H7 (cell line): ENCODE results near the gene TENM4. TPM values are rescaled to one million over a fixed set of nuclear protein-coding genes. Genes with fewer than 3 reads are reported as not detected.

Experiments used
- DNase-seq: peaks from one replicate; pipeline ENCODE4 v3.0.0; 2012
- H3K27me3 ChIP-seq: 2 replicates; pipeline ENCODE4 v1.6.0; 2011; ENCODE audit warnings: mild to moderate bottlenecking, low read length; ENCODE audit not compliant: control insufficient read depth, insufficient read depth
- H3K36me3 ChIP-seq: replicated peaks from 2 replicates; pipeline ENCODE4 v1.5.1; 2011; ENCODE audit warnings: low read length; ENCODE audit not compliant: control insufficient read depth, insufficient read depth
- H3K4me3 ChIP-seq: 2 replicates; pipeline ENCODE4 v1.5.1; 2011; ENCODE audit warnings: low read depth, mild to moderate bottlenecking, control low read depth, low read length, moderate library complexity; ENCODE audit not compliant: insufficient read depth
- total RNA-seq: library from RNA; depleted of rRNA; stranded (reverse); fragments of >200 nt; shearing (Covaris generic); gene quantifications from 2 replicates; pipeline ENCODE4 v1.2.3, GENCODE V29; 2014

Gene TENM4
- total RNA-seq, 1 experiment from 2014 or later = 29.6 TPM

GRCh38 chr11:79060081-79060953, 380.5 kb downstream of the TENM4 start:
- Histone ChIP-seq H3K4me3 (no peak overlapping the region), H3K36me3 (no peaks in the 10 kb centered on the region), H3K27me3 (no peaks in the 10 kb centered on the region)
- DNase-seq = no peak

DNA sequence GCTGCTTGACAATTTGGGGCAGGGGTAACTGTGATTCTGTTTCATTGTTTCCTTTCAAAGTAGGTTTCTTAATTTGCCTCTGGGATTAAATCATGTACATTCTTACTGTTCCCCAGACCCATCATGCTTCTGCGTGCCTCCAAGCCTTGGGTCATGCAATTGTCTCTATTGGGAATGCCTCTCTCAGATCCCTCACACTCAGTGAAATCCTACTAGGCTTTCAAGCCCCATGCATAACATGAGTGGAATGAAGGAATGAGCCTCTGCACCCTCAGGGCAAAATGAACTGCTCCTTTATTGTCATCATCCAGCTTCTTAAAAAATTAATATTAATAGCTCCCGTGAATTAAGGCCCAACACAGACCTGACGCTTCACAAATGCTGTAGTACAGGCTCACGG, 381.7 kb downstream of the TENM4 start:
- Histone ChIP-seq H3K4me3 (no peak overlapping the region), H3K27me3 (no peaks in the 10 kb centered on the region), H3K36me3 (no peaks in the 10 kb centered on the region)
- no peak for DNase-seq

DNA sequence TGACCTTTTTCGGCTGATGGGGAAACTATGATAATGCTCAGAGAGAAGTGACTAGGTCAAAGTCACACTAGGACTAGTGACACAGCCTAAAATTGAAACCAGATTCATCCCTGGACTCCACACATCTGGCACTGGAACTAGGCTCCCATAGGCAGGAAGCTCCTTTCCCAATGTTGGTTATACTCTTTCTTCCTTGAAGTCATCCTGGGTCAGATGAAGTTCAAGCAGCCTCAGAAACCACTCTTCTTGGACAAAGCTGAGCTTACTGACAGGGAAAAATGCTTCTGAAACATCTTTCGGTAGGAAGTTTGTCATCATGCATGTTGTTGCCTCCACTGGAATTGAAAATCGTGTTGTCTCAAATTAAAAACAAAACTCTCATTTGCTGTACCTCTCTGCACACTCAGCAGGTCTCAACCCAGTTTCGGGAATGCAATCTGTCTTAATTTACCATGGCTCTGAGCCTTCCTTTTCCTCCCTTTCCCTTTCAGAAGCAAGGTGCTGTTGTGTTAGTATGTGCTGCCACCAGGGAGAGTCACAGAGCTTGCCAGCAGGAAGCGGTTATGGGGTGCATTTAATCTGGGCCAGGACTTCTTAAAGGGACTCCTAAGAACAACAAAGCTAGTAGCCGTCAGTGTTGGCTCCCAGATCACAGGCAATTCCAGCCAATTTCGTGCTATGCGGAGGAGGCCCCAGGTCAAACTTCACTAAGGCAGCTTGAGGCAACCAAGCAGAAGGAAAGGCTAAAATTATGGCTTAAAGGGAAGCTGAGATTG, 384.8 kb downstream of the TENM4 start:
- no peaks in the 10 kb centered on the region for H3K27me3 ChIP-seq

GRCh38 chr11:79054636-79055035, 386.2 kb downstream of the TENM4 start:
- DNase-seq = no peak
- Histone ChIP-seq H3K36me3 (no peaks in the 10 kb centered on the region), H3K27me3 (no peaks in the 10 kb centered on the region), H3K4me3 (no peak overlapping the region)

More for the DNA sequence above, 384.8 kb downstream of the TENM4 start:
- no peak overlapping the region for H3K4me3 ChIP-seq
- no peak for DNase-seq
- H3K36me3 ChIP-seq = no peaks in the 10 kb centered on the region

DNA sequence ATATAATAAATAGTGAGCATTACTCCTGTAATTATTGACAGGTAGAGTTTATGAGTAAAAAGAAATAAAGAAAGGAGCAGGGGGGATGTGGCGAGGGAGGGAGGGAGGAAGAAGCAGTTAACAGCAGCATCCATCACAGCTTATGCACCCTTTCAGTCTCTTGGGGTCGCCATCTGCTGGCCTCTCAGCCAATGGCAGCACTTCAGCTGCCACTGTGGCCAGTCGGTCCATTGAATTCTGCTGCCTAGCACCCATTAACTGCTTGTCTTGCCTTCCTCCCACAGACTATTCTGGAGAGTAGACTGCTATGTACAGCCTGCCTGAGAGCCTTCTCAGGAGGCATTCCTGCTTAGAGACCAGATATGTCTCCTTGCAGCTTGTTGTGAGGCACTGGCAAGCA, 388.3 kb downstream of the TENM4 start:
- peak; percentile 51 for DNase-seq
- Histone ChIP-seq H3K4me3 (no peak overlapping the region), H3K36me3 (no peaks in the 10 kb centered on the region), H3K27me3 (no peaks in the 10 kb centered on the region)

- H3K36me3 ChIP-seq = no peaks in the 10 kb centered on the region
- no peak for DNase-seq
- H3K4me3 ChIP-seq = no peak overlapping the region
- H3K27me3 ChIP-seq = no peaks in the 10 kb centered on the region
Observed at GRCh38 chr11:79050786-79051185, 390.0 kb downstream of the TENM4 start.

DNA sequence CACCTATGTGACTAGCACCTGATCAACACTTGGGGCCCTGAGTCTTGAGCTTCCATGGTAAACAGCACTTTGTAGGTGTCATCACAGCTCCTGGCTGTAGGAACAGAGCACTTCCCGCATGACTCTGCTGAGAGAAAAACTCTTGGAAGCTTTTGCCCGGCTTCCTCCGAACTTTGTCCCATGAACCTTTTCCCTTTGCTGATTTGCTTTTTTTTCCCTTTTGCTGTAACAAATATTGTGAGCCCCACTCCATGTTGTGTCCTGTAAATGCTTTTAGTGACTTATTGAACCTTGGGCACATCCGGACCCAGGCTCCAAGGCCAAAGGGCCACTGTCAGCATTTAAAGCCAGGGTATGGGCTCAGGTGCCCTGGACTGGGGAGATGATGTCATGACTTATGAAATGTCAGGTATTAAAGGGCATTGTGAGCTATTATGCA, 391.1 kb downstream of the TENM4 start:
- no peak for DNase-seq
- Histone ChIP-seq H3K4me3 (no peak overlapping the region), H3K27me3 (no peaks in the 10 kb centered on the region), H3K36me3 (no peaks in the 10 kb centered on the region)

DNA sequence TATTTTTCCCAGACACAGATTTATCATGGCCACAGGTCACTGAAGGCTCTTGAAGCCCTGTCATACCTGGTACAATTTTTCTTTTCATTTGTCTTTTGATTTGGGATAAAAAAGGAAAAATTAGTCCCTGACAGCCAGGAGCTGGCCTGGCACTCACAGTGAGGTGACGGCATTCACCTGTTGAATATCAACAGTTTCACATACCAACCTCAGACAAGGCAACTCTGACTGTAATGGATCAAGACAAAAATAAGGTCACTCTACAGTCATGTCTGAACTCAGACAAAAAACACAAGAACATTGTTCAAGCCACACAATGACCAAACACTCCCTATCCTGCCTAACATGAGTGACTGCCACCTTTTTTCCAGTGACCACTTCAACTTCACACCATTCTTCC, 392.9 kb downstream of the TENM4 start:
- H3K4me3 ChIP-seq = no peak overlapping the region
- no peak for DNase-seq
- no peaks in the 10 kb centered on the region for H3K36me3 ChIP-seq
- no peaks in the 10 kb centered on the region for H3K27me3 ChIP-seq

DNA sequence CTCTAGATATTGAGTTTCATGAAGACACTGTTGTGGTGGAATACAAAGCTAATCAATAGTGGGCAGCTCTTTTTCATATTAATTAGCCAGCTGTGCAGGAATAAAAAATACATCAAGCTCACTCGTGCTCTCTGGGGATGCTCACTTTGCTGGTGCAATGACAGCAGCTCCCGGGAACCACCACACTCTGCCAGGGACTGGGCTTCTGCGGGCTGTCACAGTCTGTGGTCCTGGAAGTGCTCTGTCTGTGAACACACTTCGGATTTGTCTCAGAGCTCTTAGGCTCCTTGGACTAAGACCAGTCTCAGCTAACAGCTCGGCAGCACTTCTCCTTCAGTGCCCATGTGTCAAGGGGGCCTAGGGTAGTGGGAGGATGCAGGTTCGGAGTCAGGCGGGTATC, 393.5 kb downstream of the TENM4 start:
- Histone ChIP-seq H3K36me3 (no peaks in the 10 kb centered on the region), H3K27me3 (no peaks in the 10 kb centered on the region), H3K4me3 (no peak overlapping the region)
- DNase-seq = no peak

DNA sequence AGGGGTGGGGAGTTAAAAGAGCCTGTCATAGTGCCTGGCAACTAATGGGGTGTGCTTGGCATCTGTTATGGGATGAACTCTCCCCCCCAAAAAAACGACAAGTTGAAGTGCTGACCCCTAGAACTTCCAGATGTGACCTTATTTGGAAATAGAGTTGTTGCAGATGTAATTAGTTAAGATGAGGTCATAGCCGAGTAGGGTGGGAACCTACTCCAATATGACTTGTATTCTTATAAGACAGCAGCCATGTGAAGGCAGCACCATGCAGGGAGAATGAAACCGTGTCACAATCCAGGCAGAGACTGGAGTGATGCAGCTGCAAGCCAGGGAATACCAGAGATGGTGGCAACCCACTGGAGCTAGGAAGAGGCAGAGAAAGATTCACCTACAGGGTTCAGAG, 394.5 kb downstream of the TENM4 start:
- Histone ChIP-seq H3K36me3 (no peaks in the 10 kb centered on the region), H3K4me3 (no peak overlapping the region), H3K27me3 (no peaks in the 10 kb centered on the region)
- DNase-seq = no peak

DNA sequence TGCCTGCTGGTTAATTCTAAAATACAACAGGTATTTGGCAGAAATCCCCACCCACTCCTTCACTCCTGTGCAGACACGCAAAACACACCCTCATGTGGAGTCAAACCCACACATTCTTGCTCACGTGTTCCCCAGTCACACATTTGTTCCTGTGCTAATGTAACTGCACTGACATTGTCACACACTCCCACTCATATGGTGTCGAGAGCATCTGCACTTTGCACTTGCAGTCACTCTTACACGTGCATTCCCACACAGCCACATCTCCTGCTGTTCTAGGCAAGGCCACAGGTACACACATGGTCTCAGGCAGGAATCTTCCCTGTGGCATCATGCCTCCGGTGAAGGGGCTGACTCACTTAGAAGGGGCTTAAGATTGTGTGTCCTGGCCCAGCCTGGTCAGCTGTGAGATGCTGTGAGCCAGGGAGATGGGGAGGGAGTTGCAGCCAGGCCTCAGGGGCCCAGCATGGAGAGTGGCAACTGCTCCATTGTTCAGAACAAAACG, 395.0 kb downstream of the TENM4 start:
- DNase-seq = no peak
- Histone ChIP-seq H3K36me3 (no peaks in the 10 kb centered on the region), H3K27me3 (no peaks in the 10 kb centered on the region), H3K4me3 (no peak overlapping the region)

- H3K27me3 ChIP-seq = no peaks in the 10 kb centered on the region
- DNase-seq = no peak
- H3K4me3 ChIP-seq = no peak overlapping the region
- no peaks in the 10 kb centered on the region for H3K36me3 ChIP-seq
Observed at GRCh38 chr11:79045018-79045799, 395.6 kb downstream of the TENM4 start.

GRCh38 chr11:79044201-79044600, 396.6 kb downstream of the TENM4 start:
- DNase-seq = no peak
- no peaks in the 10 kb centered on the region for H3K36me3 ChIP-seq
- no peaks in the 10 kb centered on the region for H3K27me3 ChIP-seq
- H3K4me3 ChIP-seq = no peak overlapping the region

DNA sequence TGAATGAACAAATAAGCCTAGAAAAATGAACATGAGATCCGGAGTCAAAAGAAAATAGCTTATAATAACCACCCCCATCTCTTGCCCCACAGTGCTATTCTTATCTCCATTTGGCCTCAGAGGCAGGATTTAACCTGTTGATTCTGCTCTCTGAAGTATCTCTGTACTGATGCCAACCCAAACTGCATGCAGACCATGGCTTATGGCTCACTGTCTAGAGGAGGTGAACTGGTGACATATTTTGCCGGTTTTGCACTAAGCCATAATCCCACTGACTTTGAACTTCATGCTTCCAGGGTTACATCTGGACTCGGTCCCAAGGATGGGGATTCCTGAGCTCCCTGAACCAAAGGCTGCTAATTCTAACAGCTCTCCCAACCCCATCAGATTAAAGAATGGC, 397.1 kb downstream of the TENM4 start:
- H3K36me3 ChIP-seq = no peaks in the 10 kb centered on the region
- H3K27me3 ChIP-seq = no peaks in the 10 kb centered on the region
- H3K4me3 ChIP-seq = no peak overlapping the region
- DNase-seq = no peak
